ENCODE measurements around the gene HMCN1.

The HMCN1 gene

DNA sequence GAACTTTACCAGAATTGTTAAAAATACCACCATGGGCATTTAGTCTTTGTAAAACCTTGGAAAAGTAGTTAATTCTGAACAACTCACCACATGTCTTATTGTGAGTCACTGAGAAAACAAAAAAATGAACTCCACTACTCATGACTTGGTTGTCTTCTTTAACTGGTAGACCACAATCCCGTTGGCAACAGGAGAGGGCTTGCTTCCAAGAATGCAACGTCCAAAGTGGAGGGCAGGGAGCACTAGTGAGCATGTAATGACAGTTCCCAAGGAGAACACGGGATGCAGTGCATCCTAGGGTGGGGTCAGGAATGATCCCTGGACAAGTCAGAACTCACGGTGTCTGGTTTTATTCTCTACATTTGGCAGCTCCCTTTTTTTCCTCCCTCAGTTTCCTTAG is 15.2 kb upstream of the HMCN1 start:
- TF ChIP-seq TAF1 (IDR thresholded peaks at IDR 0.05; ENCODE audit: borderline replicate concordance, insufficient read depth, low read length), result no peak
- TF ChIP-seq POLR2AphosphoS5 (IDR thresholded peaks at IDR 0.05; ENCODE audit: low read depth, low read length), result no peak

DNA sequence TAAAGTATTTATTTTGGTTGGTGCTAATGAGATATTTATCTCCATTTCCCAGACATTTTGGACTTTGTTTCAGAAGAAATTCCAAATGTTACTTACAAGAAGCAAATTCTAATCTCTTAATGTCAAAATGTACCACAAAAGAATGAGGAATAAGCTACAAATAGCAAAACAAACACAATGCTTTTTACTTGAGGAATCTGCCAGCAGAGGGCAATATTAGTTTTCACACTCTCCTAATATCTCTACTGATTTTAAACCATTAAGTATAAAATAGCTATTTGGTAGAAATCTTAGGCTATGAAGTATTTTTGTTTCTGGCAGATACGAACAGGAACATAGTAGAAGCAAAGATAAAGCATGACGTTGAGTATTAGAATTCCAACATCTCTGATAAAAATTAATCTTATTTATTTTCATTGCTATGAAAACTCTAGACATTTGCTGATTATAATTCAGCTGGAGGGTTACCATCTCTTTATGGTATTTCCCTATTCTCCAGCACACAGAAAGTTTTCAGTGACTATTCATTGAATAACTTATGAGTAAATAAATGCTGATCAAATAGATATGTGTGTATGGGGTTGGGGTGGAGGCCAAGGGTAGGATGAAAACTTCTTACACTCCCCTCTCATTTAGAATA is 13.4 kb upstream of the HMCN1 start:
- TF ChIP-seq POLR2AphosphoS5 (IDR thresholded peaks at IDR 0.05; ENCODE audit: low read depth, low read length), result no peak
- TF ChIP-seq TAF1 (IDR thresholded peaks at IDR 0.05; ENCODE audit: borderline replicate concordance, insufficient read depth, low read length), result no peak
- TF ChIP-seq SIN3A (IDR thresholded peaks at IDR 0.05; ENCODE audit: borderline replicate concordance, insufficient read depth, low read length), result no peak
- no peak for TF ChIP-seq FOXP2 (optimal IDR thresholded peaks at IDR 0.05; ENCODE audit: borderline replicate concordance, extremely low read depth, extremely low read length, insufficient read depth)
- TF ChIP-seq, protein P1, sequence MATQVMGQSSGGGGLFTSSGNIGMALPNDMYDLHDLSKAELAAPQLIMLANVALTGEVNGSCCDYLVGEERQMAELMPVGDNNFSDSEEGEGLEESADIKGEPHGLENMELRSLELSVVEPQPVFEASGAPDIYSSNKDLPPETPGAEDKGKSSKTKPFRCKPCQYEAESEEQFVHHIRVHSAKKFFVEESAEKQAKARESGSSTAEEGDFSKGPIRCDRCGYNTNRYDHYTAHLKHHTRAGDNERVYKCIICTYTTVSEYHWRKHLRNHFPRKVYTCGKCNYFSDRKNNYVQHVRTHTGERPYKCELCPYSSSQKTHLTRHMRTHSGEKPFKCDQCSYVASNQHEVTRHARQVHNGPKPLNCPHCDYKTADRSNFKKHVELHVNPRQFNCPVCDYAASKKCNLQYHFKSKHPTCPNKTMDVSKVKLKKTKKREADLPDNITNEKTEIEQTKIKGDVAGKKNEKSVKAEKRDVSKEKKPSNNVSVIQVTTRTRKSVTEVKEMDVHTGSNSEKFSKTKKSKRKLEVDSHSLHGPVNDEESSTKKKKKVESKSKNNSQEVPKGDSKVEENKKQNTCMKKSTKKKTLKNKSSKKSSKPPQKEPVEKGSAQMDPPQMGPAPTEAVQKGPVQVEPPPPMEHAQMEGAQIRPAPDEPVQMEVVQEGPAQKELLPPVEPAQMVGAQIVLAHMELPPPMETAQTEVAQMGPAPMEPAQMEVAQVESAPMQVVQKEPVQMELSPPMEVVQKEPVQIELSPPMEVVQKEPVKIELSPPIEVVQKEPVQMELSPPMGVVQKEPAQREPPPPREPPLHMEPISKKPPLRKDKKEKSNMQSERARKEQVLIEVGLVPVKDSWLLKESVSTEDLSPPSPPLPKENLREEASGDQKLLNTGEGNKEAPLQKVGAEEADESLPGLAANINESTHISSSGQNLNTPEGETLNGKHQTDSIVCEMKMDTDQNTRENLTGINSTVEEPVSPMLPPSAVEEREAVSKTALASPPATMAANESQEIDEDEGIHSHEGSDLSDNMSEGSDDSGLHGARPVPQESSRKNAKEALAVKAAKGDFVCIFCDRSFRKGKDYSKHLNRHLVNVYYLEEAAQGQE (IDR thresholded peaks at IDR 0.05; ENCODE audit: insufficient read depth in 1 of 2, low read depth in 2 of 2, low read length in 2 of 2), result no peak

DNA sequence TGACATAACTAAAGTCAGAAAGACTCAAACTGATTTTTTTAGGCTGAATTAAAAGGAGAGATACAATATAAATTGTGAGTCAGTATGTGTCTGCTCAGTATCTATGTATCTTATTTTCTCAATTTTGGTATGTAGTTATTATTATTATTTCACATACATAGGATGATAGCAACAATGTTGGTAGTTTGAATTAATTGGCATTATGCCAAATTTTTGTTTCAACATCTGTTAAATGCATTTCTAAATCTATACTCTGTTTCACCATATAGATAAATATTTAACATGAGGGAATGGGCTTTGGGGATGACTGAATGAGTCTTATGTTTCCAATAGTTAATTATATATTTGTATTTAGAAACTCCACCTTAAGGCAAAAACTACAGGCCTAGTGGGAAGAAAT is 12.6 kb upstream of the HMCN1 start:
- TF ChIP-seq TAF1 (IDR thresholded peaks at IDR 0.05; ENCODE audit: borderline replicate concordance, insufficient read depth, low read length) (no peak), FOXP2 (optimal IDR thresholded peaks at IDR 0.05; ENCODE audit: borderline replicate concordance, extremely low read depth, extremely low read length, insufficient read depth) (no peak), SIN3A (IDR thresholded peaks at IDR 0.05; ENCODE audit: borderline replicate concordance, insufficient read depth, low read length) (no peak), POLR2AphosphoS5 (IDR thresholded peaks at IDR 0.05; ENCODE audit: low read depth, low read length) (no peak)
- TF ChIP-seq, protein P1 (IDR thresholded peaks at IDR 0.05; ENCODE audit: insufficient read depth in 1 of 2, low read depth in 2 of 2, low read length in 2 of 2), result no peak

DNA sequence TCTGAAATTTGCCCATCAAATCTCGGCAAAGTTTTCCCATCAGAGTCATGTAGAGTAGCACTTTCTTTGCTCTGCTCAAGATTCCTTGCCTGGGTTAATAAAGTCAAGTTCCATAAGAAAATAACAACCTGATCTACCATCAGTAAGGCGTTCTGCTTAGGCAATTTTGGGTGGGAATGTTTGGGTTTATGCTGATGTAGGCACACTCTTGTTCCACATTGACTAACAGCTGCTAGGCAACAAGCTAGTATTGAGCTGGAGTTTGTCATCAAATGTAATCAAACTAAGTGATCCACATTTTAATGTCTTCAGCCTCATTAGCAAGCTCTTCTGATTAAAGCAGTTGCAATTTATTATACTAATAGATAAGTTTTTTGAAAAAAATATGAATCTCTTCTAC is 12.1 kb upstream of the HMCN1 start:
- TF ChIP-seq FOXP2 (optimal IDR thresholded peaks at IDR 0.05; ENCODE audit: borderline replicate concordance, extremely low read depth, extremely low read length, insufficient read depth), result no peak
- TF ChIP-seq POLR2AphosphoS5 (IDR thresholded peaks at IDR 0.05; ENCODE audit: low read depth, low read length), result no peak
- no peak for TF ChIP-seq TAF1 (IDR thresholded peaks at IDR 0.05; ENCODE audit: borderline replicate concordance, insufficient read depth, low read length)
- TF ChIP-seq, protein P1 (IDR thresholded peaks at IDR 0.05; ENCODE audit: insufficient read depth in 1 of 2, low read depth in 2 of 2, low read length in 2 of 2), result no peak

DNA sequence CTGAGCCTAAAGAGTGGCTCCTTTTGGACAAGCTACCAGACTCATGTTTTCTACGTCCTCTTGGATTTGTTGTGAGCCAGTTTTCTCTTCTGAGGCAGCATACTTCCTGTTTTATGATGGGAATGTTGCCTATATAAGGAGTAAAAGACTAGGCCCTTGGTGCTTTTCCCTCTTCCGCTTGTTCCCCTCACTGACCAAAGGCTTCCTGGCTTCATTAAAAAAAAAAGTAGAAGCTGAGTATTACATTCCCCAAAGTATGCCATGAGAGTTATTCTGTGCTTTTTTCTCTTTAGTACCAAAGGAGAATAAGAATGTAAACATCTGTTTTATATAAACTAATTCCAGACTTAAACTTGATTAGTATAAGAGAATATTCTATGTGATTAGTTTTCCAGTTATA is 6.5 kb upstream of the HMCN1 start:
- TF ChIP-seq POLR2AphosphoS5 (IDR thresholded peaks at IDR 0.05; ENCODE audit: low read depth, low read length) (no peak), SIN3A (IDR thresholded peaks at IDR 0.05; ENCODE audit: borderline replicate concordance, insufficient read depth, low read length) (no peak), FOXP2 (optimal IDR thresholded peaks at IDR 0.05; ENCODE audit: borderline replicate concordance, extremely low read depth, extremely low read length, insufficient read depth) (no peak), TAF1 (IDR thresholded peaks at IDR 0.05; ENCODE audit: borderline replicate concordance, insufficient read depth, low read length) (no peak)
- TF ChIP-seq, protein P1 (IDR thresholded peaks at IDR 0.05; ENCODE audit: insufficient read depth in 1 of 2, low read depth in 2 of 2, low read length in 2 of 2), result no peak
